Measurements from ENCODE around the gene CYFIP1. TPM values are rescaled to one million over a fixed set of nuclear protein-coding genes. Genes with fewer than 3 reads are reported as not detected.

Gene CYFIP1
- total RNA-seq, 2 donors from 2014 or later, result 21.1 to 32.7 TPM

DNA sequence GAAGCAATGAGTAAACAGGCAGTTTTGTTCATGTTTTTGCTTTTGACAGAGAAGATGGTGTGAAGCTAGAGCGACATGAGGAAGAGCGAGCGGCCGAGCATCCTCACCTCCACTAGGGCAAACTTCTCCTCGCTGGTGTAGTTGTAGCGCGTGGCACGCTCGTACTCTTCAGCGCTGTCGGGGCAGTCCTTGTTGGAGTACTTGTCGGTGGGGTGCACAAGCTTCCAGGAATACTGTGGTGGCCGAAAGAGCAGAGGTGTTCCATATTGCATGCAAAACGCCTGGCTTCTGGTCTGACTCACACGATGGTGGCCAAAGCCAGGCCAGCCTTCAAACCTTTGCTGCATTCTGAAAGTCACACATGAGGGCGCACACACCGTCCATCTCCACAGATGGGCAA lies 54.3 kb downstream of the CYFIP1 start:
- H3K27ac ChIP-seq, result no peak overlapping the region
- no peak for TF ChIP-seq CTCF (IDR thresholded peaks at IDR 0.05)
- DNase-seq (ENCODE audit: low spot score), result no peak
- H3K4me3 ChIP-seq, result no peak overlapping the region
- no peaks in the 10 kb centered on the region for H3K27me3 ChIP-seq
- peaks cover 0 to 3% of the 10 kb centered on the region in 2 donors for H3K4me1 ChIP-seq
- no peaks in the 10 kb centered on the region for H3K9me3 ChIP-seq
- peaks cover 30% of the 10 kb centered on the region for H3K36me3 ChIP-seq

- no peak for DNase-seq (ENCODE audit: low spot score)
- Histone ChIP-seq H3K27ac (no peak overlapping the region), H3K9me3 (no peaks in the 10 kb centered on the region), H3K36me3 (peaks cover 41% of the 10 kb centered on the region), H3K27me3 (no peaks in the 10 kb centered on the region), H3K4me3 (no peak overlapping the region), H3K4me1 (no peaks in the 10 kb centered on the region)
- no peak for TF ChIP-seq CTCF (IDR thresholded peaks at IDR 0.05)
Observed at GRCh38 chr15:22922003-22922402, 58.2 kb downstream of the CYFIP1 start.

- Histone ChIP-seq H3K4me1 (no peaks in the 10 kb centered on the region), H3K4me3 (no peak overlapping the region), H3K9me3 (no peaks in the 10 kb centered on the region), H3K27me3 (no peaks in the 10 kb centered on the region), H3K36me3 (peaks cover 57% of the 10 kb centered on the region), H3K27ac (no peak overlapping the region)
- no peak for DNase-seq (ENCODE audit: low spot score)
- no peak for TF ChIP-seq CTCF (IDR thresholded peaks at IDR 0.05)
Observed at GRCh38 chr15:22919171-22919570, 61.0 kb downstream of the CYFIP1 start.

- H3K4me3 ChIP-seq, result no peak overlapping the region
- H3K27me3 ChIP-seq, result no peaks in the 10 kb centered on the region
- no peaks in the 10 kb centered on the region for H3K4me1 ChIP-seq
- peaks cover 62% of the 10 kb centered on the region for H3K36me3 ChIP-seq
- H3K9me3 ChIP-seq, result no peaks in the 10 kb centered on the region
- DNase-seq (ENCODE audit: low spot score), result no peak
- TF ChIP-seq CTCF (IDR thresholded peaks at IDR 0.05), result no peak
- no peak overlapping the region for H3K27ac ChIP-seq
Observed at GRCh38 chr15:22918596-22919140, 61.5 kb downstream of the CYFIP1 start.

- H3K36me3 ChIP-seq, result peaks cover 61% of the 10 kb centered on the region
- H3K27ac ChIP-seq, result no peak overlapping the region
- TF ChIP-seq CTCF (IDR thresholded peaks at IDR 0.05), result no peak
Observed at GRCh38 chr15:22918056-22918455, 62.1 kb downstream of the CYFIP1 start.

DNA sequence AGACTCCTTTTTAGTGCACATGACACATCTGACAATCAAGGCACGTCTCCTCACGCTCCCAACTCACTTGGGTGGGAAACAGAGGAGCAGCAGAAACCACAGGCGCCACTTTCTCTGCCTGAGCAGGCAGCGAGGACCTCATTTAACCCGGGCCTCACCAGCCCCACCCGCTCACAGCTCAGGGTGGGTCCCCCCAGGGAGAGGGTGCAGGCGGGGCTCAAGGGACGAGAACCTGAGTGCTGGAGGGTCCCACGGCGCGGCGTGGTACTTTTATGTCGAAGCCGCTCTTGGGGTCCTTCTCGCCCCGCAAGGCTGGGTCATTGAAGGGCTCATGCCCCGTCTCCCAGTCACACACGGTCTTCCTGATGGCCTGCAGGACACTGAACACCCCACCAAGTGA lies 62.6 kb downstream of the CYFIP1 start:
- no peaks in the 10 kb centered on the region for H3K4me1 ChIP-seq
- H3K9me3 ChIP-seq, result no peaks in the 10 kb centered on the region
- no peak for TF ChIP-seq CTCF (IDR thresholded peaks at IDR 0.05)
- H3K4me3 ChIP-seq, result no peak overlapping the region
- H3K36me3 ChIP-seq, result peaks cover 61% of the 10 kb centered on the region
- H3K27me3 ChIP-seq, result no peaks in the 10 kb centered on the region
- DNase-seq (ENCODE audit: low spot score), result no peak
- H3K27ac ChIP-seq, result no peak overlapping the region

More at GRCh38 chr15:22918056-22918455, 62.1 kb downstream of the CYFIP1 start:
- no peaks in the 10 kb centered on the region for H3K4me1 ChIP-seq
- no peak overlapping the region for H3K4me3 ChIP-seq
- H3K27me3 ChIP-seq, result no peaks in the 10 kb centered on the region
- H3K9me3 ChIP-seq, result no peaks in the 10 kb centered on the region
- no peak for DNase-seq (ENCODE audit: low spot score)

Measured in right atrium auricular region (tissue), 2 donors.